Fibroblast of the aortic adventitia (primary cell): Measurements from ENCODE around the gene LEFTY1. TPM values are rescaled to one million over a fixed set of nuclear protein-coding genes. Genes with fewer than 3 reads are reported as not detected.

ENCODE experiments used
- DNase-seq: peaks from one replicate; pipeline ENCODE4 v3.0.0-alpha.2; 2010; ENCODE audit warnings: low read depth
- H3K4me3 ChIP-seq: 2 replicates; pipeline ENCODE4 v1.5.1; 2011; ENCODE audit warnings: low read depth, mild to moderate bottlenecking, control low read depth, low read length, moderate library complexity
- total RNA-seq: library from RNA; depleted of rRNA; stranded (reverse); fragments of >200 nt; gene quantifications from 2 replicates; pipeline ENCODE4 v1.2.3, GENCODE V29; 2012; ENCODE audit warnings: low replicate concordance
- TF ChIP-seq, protein P1 (sequence below): IDR thresholded peaks from 2 replicates; pipeline ENCODE4 v1.5.1; 2011; ENCODE audit warnings: mild to moderate bottlenecking, low read length, control low read depth, inconsistent platforms; ENCODE audit not compliant: insufficient read depth

The LEFTY1 gene
- total RNA-seq, 1 donor, result not detected

DNA sequence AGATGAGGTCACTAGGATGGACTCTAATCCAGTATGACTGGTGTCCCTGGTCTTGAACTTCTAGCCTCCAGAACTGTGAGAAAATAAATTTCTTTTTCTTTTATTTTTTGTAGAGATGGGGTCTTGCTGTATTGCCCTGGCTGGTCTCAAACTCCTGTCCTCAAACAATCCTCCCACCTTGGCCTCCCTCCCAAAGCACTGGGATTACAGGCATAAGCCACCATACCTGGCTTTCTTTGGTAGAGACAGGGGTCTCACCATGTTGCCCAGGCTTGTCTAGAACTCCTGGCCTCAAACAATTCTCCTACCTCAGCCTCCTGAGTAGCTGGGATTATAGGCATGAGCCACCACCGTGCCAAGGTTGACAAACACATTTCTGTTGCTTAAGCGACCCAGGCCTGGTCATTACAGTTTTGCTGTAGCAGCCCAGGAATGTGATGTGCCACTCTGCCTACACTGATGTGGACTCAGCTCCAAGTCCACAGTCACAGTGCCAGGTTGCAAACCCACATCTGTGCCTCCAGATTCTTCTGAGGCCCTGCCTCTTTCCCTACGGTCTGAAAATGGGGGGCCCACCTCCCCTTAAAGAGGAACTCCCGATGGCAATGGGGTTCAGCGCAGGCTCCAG is 19.2 kb upstream of the LEFTY1 start:
- TF ChIP-seq, protein P1, sequence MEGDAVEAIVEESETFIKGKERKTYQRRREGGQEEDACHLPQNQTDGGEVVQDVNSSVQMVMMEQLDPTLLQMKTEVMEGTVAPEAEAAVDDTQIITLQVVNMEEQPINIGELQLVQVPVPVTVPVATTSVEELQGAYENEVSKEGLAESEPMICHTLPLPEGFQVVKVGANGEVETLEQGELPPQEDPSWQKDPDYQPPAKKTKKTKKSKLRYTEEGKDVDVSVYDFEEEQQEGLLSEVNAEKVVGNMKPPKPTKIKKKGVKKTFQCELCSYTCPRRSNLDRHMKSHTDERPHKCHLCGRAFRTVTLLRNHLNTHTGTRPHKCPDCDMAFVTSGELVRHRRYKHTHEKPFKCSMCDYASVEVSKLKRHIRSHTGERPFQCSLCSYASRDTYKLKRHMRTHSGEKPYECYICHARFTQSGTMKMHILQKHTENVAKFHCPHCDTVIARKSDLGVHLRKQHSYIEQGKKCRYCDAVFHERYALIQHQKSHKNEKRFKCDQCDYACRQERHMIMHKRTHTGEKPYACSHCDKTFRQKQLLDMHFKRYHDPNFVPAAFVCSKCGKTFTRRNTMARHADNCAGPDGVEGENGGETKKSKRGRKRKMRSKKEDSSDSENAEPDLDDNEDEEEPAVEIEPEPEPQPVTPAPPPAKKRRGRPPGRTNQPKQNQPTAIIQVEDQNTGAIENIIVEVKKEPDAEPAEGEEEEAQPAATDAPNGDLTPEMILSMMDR, result no peak
- H3K4me3 ChIP-seq, result no peak overlapping the region
- DNase-seq, result no peak

- no peak for DNase-seq
- no peak overlapping the region for H3K4me3 ChIP-seq
- TF ChIP-seq, protein P1, result no peak
Observed at GRCh38 chr1:225907341-225907740, 18.4 kb upstream of the LEFTY1 start.

GRCh38 chr1:225906467-225906866 is 17.5 kb upstream of the LEFTY1 start:
- TF ChIP-seq, protein P1, result no peak
- DNase-seq, result no peak
- no peak overlapping the region for H3K4me3 ChIP-seq

GRCh38 chr1:225903623-225904022 is 14.7 kb upstream of the LEFTY1 start:
- DNase-seq, result no peak
- TF ChIP-seq, protein P1, result no peak
- H3K4me3 ChIP-seq, result no peak overlapping the region

- H3K4me3 ChIP-seq, result no peak overlapping the region
- TF ChIP-seq, protein P1, result no peak
- DNase-seq, result no peak
Observed at GRCh38 chr1:225899044-225899925, 10.3 kb upstream of the LEFTY1 start.

GRCh38 chr1:225897595-225898514 is 8.9 kb upstream of the LEFTY1 start:
- no peak for DNase-seq
- TF ChIP-seq, protein P1, result no peak
- no peak overlapping the region for H3K4me3 ChIP-seq
